SK-N-SH (cell line): Measurements from ENCODE around the gene DNAH7. TPM values are rescaled to one million over a fixed set of nuclear protein-coding genes. Genes with fewer than 3 reads are reported as not detected.

Source experiments
- CTCF ChIA-PET: fragments of 300-600, 350-600 bp; formaldehyde crosslinking; extraction: SDS; loops from one replicate; lab custom pipeline; 2021; lab: Yijun Ruan, JAX
- POLR2A ChIA-PET: fragments of 350-600 bp; sonication (Branson Sonifier 250); formaldehyde crosslinking; extraction: SDS; loops from one replicate; lab custom pipeline; 2020; ENCODE audit warnings: antibody characterized with exemption, inconsistent platforms; lab: Yijun Ruan, JAX
- DNase-seq: peaks from one replicate; pipeline ENCODE4 v3.0.0; 2012
- H2AFZ ChIP-seq: fragments of 200-600 bp; sonication (generic); 2 replicates; pipeline ENCODE4 v1.8.1; 2016; ENCODE audit warnings: antibody characterized with exemption, mild to moderate bottlenecking, low read depth
- H3F3A ChIP-seq: fragments of 200-600 bp; sonication (generic); replicated peaks from 2 replicates; pipeline ENCODE3; 2016; ENCODE audit warnings: antibody characterized with exemption, mild to moderate bottlenecking; ENCODE audit not compliant: insufficient read depth
- H3K27ac ChIP-seq, 2 experiments: fragments of 200-500 bp in 1 of 2; fragments of 200-600 bp in 1 of 2; sonication (Bioruptor generic) in 1 of 2; sonication (generic), shearing (Covaris generic) in 1 of 2; 2 replicates each; pipeline versions ENCODE4 v1.5.1 to v1.6.1; 2014 to 2016; ENCODE audit warnings: low read depth in 2 of 2, inconsistent platforms in 1 of 2, low read length in 1 of 2, mild to moderate bottlenecking in 1 of 2, mixed read lengths in 1 of 2
- H3K27me3 ChIP-seq: fragments of 200-600 bp; sonication (generic), shearing (Covaris generic); 2 replicates; pipeline ENCODE4 v1.6.1; 2016; ENCODE audit warnings: mixed run types; ENCODE audit not compliant: insufficient read depth
- H3K36me3 ChIP-seq, 2 experiments: fragments of 200-500 bp in 1 of 2; fragments of 200-600 bp in 1 of 2; sonication (Bioruptor generic) in 1 of 2; sonication (generic) in 1 of 2; replicated peaks in 1 of 2; 2 replicates each; pipeline versions ENCODE3 to v1.5.1; 2014 to 2016; ENCODE audit warnings: low read length in 1 of 2, mild to moderate bottlenecking in 1 of 2; ENCODE audit not compliant: insufficient read depth in 2 of 2, control insufficient read depth in 1 of 2
- H3K4me1 ChIP-seq, 2 experiments: fragments of 200-500 bp in 1 of 2; fragments of 200-600 bp in 1 of 2; sonication (Bioruptor generic) in 1 of 2; sonication (generic), shearing (Covaris generic) in 1 of 2; 2 replicates each; pipeline versions ENCODE4 v1.5.1 to v1.6.1; 2014 to 2016; ENCODE audit warnings: low read depth in 1 of 2, low read length in 1 of 2, mixed run types in 1 of 2; ENCODE audit not compliant: insufficient read depth in 2 of 2, control insufficient read depth in 1 of 2
- H3K4me2 ChIP-seq: fragments of 200-600 bp; sonication (generic), shearing (Covaris generic); 2 replicates; pipeline ENCODE4 v1.6.1; 2017; ENCODE audit warnings: mixed run types
- H3K4me3 ChIP-seq, 2 experiments: fragments of 200-500 bp in 1 of 2; fragments of 200-600 bp in 1 of 2; sonication (Bioruptor generic) in 1 of 2; sonication (generic), shearing (Covaris generic) in 1 of 2; 2 replicates each; pipeline versions ENCODE4 v1.5.1 to v1.8.1; 2014 to 2016; ENCODE audit warnings: low read depth in 2 of 2, inconsistent platforms in 1 of 2, low read length in 1 of 2, mild to moderate bottlenecking in 1 of 2, mixed read lengths in 1 of 2, moderate library complexity in 1 of 2
- H3K79me2 ChIP-seq: fragments of 200-600 bp; sonication (generic); 2 replicates; pipeline ENCODE4 v1.8.1; 2017; ENCODE audit warnings: mild to moderate bottlenecking; ENCODE audit not compliant: insufficient read depth
- H3K9ac ChIP-seq: fragments of 200-600 bp; sonication (generic); 2 replicates; pipeline ENCODE4 v1.6.1; 2017; ENCODE audit warnings: mixed run types
- H3K9me2 ChIP-seq: fragments of 200-600 bp; sonication (generic); 2 replicates; pipeline ENCODE4 v1.6.1; 2017; ENCODE audit warnings: mixed run types
- H3K9me3 ChIP-seq: fragments of 200-600 bp; sonication (generic); 2 replicates; pipeline ENCODE4 v1.6.1; 2017; ENCODE audit warnings: mixed run types, mild to moderate bottlenecking, moderate library complexity
- H4K20me1 ChIP-seq: fragments of 200-600 bp; sonication (generic); 2 replicates; pipeline ENCODE4 v1.6.1; 2017; ENCODE audit warnings: mild to moderate bottlenecking, mixed run types; ENCODE audit not compliant: insufficient read depth
- CTCF ChIP-seq: fragments of 200-600 bp; sonication (generic); IDR thresholded peaks from 2 replicates; pipeline ENCODE4 v1.6.1; 2017; ENCODE audit warnings: antibody characterized with exemption, mild to moderate bottlenecking, moderate library complexity
- ELF1 ChIP-seq: IDR thresholded peaks from 2 replicates; pipeline ENCODE4 v1.4.0; 2012
- EP300 ChIP-seq, 2 experiments: IDR thresholded peaks; 2 replicates each; pipeline versions ENCODE4 v1.4.0 to v1.6.1; 2012; ENCODE audit warnings: borderline replicate concordance in 1 of 2, low read depth in 1 of 2, low read length in 1 of 2
- EZH2phosphoT487 ChIP-seq: fragments of 200-600 bp; sonication (generic); IDR thresholded peaks from 2 replicates; pipeline ENCODE4 v1.6.1; 2017; ENCODE audit warnings: low read depth, mixed run types, mild to moderate bottlenecking, antibody characterized with exemption, moderate library complexity, borderline replicate concordance
- GABPA ChIP-seq: IDR thresholded peaks from 2 replicates; pipeline ENCODE4 v1.4.0; 2012; ENCODE audit warnings: low read depth, mild to moderate bottlenecking
- GATA2 ChIP-seq: sonication (generic); formaldehyde crosslinking; IDR thresholded peaks from 2 replicates; pipeline ENCODE4 v1.5.0; 2020; ENCODE audit warnings: mild to moderate bottlenecking, missing genetic modification reagents
- JUND ChIP-seq: IDR thresholded peaks from 2 replicates; pipeline ENCODE4 v1.4.0; 2012
- MEF2A ChIP-seq: IDR thresholded peaks from 2 replicates; pipeline ENCODE4 v1.4.0; 2012; ENCODE audit warnings: low read depth, borderline replicate concordance
- PBX3 ChIP-seq: IDR thresholded peaks from 2 replicates; pipeline ENCODE4; 2012
- RAD21 ChIP-seq: IDR thresholded peaks from 2 replicates; pipeline ENCODE4 v1.6.1; 2012; ENCODE audit warnings: mild to moderate bottlenecking, low read length
- RCOR1 ChIP-seq: fragments of 150-350 bp; IDR thresholded peaks from 2 replicates; pipeline ENCODE4 v1.6.1; 2017; ENCODE audit warnings: antibody characterized with exemption, low read length
- RXRA ChIP-seq: IDR thresholded peaks from 2 replicates; pipeline ENCODE4 v1.4.0; 2012; ENCODE audit warnings: low read depth, mild to moderate bottlenecking, borderline replicate concordance
- SIN3A ChIP-seq: IDR thresholded peaks from 2 replicates; pipeline ENCODE4 v1.6.1; 2012; ENCODE audit warnings: low read depth, mild to moderate bottlenecking, low read length, moderate library complexity, borderline replicate concordance
- SMC3 ChIP-seq: IDR thresholded peaks from 2 replicates; pipeline ENCODE4 v1.6.1; 2012; ENCODE audit warnings: low read depth, low read length, improper control_type of control experiment
- TAF1 ChIP-seq: IDR thresholded peaks from 2 replicates; pipeline ENCODE4 v1.6.1; 2012; ENCODE audit warnings: low read depth, mild to moderate bottlenecking, low read length, moderate library complexity, borderline replicate concordance
- TEAD4 ChIP-seq: IDR thresholded peaks from 2 replicates; pipeline ENCODE4 v1.4.0; 2012; ENCODE audit warnings: mild to moderate bottlenecking, borderline replicate concordance; ENCODE audit not compliant: insufficient read depth
- YY1 ChIP-seq: IDR thresholded peaks from 2 replicates; pipeline ENCODE4 v1.4.0; 2012; ENCODE audit warnings: low read depth, mild to moderate bottlenecking
- WGBS: methylation state at CpG from one replicate; pipeline ENCODE4 v1.1.6; 2017; ENCODE audit warnings: low lambda C conversion rate; 5-methylcytosine and 5-hydroxymethylcytosine counted together
- polyA plus RNA-seq, 3 experiments: library from polyadenylated mRNA; depleted of rRNA; stranded (reverse); fragments of >200 nt; gene quantifications; 2 replicates each; pipeline ENCODE4 v1.2.3, GENCODE V29; 2012
- TF ChIP-seq, protein P1 (sequence below): fragments of 150-350 bp; IDR thresholded peaks from 2 replicates; pipeline ENCODE4 v1.6.1; 2016; ENCODE audit warnings: mild to moderate bottlenecking, low read depth, low read length
- TF ChIP-seq, protein P2 (sequence below): fragments of 150-350 bp; IDR thresholded peaks from 2 replicates; pipeline ENCODE4 v1.6.1; 2017; ENCODE audit warnings: antibody characterized with exemption, low read length, low read depth, borderline replicate concordance

The DNAH7 gene
- polyA plus RNA-seq, 1 of the 3 experiments (the other 2 are of a cell fraction) = 1.2 TPM

DNA sequence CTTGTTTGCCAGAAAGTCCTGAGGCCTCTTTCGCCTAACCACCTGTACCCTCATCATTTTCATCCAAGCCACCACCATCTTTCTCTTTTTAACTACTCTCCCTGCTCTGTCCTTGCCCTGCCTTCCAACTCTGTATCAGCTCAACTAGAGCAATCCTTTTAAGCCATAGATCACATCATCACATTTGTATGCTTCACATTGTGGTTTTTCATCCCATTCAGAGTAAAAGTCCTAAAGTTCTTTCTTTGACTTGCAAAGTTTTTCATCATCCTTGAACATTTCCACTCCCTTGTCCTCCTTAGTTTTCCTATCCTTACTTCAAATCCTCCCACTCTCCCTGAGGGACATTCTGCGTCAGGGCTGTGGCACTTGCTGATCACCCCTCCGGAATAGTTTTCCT is 337.7 kb downstream of the DNAH7 start:
- Histone ChIP-seq H3K36me3 (peaks cover 24 to 25% of the 10 kb centered on the region in 2 experiments), H3K9me3 (no peaks in the 10 kb centered on the region), H3F3A (peaks cover 6% of the 10 kb centered on the region), H3K79me2 (no peaks in the 10 kb centered on the region), H3K9me2 (no peaks in the 10 kb centered on the region)
- WGBS = 99% methylated on average over 3 of the region's 3 CpGs
- no peak for TF ChIP-seq TEAD4
- TF ChIP-seq, protein P1, sequence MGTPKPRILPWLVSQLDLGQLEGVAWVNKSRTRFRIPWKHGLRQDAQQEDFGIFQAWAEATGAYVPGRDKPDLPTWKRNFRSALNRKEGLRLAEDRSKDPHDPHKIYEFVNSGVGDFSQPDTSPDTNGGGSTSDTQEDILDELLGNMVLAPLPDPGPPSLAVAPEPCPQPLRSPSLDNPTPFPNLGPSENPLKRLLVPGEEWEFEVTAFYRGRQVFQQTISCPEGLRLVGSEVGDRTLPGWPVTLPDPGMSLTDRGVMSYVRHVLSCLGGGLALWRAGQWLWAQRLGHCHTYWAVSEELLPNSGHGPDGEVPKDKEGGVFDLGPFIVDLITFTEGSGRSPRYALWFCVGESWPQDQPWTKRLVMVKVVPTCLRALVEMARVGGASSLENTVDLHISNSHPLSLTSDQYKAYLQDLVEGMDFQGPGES = no peak
- TF ChIP-seq EZH2phosphoT487 = no peak
- no peak for TF ChIP-seq TAF1
- no peak for TF ChIP-seq SIN3A
- no peak for TF ChIP-seq EP300 (IDR thresholded peaks at IDR 0.05; ENCODE audit: borderline replicate concordance in 1 of 2, low read depth in 1 of 2, low read length in 1 of 2)
- TF ChIP-seq GABPA = no peak
- no peak for TF ChIP-seq YY1
- TF ChIP-seq, protein P2, sequence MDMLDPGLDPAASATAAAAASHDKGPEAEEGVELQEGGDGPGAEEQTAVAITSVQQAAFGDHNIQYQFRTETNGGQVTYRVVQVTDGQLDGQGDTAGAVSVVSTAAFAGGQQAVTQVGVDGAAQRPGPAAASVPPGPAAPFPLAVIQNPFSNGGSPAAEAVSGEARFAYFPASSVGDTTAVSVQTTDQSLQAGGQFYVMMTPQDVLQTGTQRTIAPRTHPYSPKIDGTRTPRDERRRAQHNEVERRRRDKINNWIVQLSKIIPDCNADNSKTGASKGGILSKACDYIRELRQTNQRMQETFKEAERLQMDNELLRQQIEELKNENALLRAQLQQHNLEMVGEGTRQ = no peak
- no peak for TF ChIP-seq GATA2 (CRISPR knock-in tag)
- no peak for TF ChIP-seq SMC3
- no peak for TF ChIP-seq RAD21
- TF ChIP-seq CTCF = no peak
- no peak for TF ChIP-seq MEF2A
- no peak for TF ChIP-seq JUND
- TF ChIP-seq RCOR1 = no peak
- TF ChIP-seq PBX3 = no peak
- no peak for TF ChIP-seq RXRA
- TF ChIP-seq ELF1 = no peak
- TF ChIP-seq, all 33 proteins: peak for 0
- H2AFZ ChIP-seq = no peak overlapping the region
- H4K20me1 ChIP-seq = no peaks in the 10 kb centered on the region
- DNase-seq = no peak
- H3K9ac ChIP-seq = no peak overlapping the region
- ChIA-PET CTCF (no interaction called here), POLR2A (no interaction called here)
- H3K4me3 ChIP-seq = no peak overlapping the region
- peaks cover 0 to 3% of the 10 kb centered on the region in 2 experiments; a peak in 2 of 4 replicates for H3K4me1 ChIP-seq
- no peak overlapping the region for H3K4me2 ChIP-seq
- no peaks in the 10 kb centered on the region for H3K27me3 ChIP-seq
- no peak overlapping the region for H3K27ac ChIP-seq
